H9 (cell line): ENCODE results near the gene CADM4. TPM values are rescaled to one million over a fixed set of nuclear protein-coding genes. Genes with fewer than 3 reads are reported as not detected.

Experiments used
- DNase-seq: peaks from one replicate; pipeline ENCODE4 v3.0.0-alpha.2; 2017
- H2AFZ ChIP-seq: one replicate; pipeline ENCODE4 v1.6.1; 2013; ENCODE audit warnings: mild to moderate bottlenecking, low read length, control low read depth, moderate library complexity
- H2AK5ac ChIP-seq: 2 replicates; pipeline ENCODE4 v1.6.1; 2013; ENCODE audit warnings: low read length, control low read depth, mixed read lengths; ENCODE audit not compliant: insufficient read length
- H2BK120ac ChIP-seq: one replicate; pipeline ENCODE4 v1.6.1; 2013; ENCODE audit warnings: low read depth, mild to moderate bottlenecking, low read length, control low read depth, inconsistent platforms; ENCODE audit not compliant: poor library complexity, severe bottlenecking
- H2BK12ac ChIP-seq: 2 replicates; pipeline ENCODE4 v1.6.1; 2013; ENCODE audit warnings: low read length, control low read depth, mixed read lengths, low read depth; ENCODE audit not compliant: insufficient read length
- H2BK15ac ChIP-seq: 2 replicates; pipeline ENCODE4 v1.6.1; 2013; ENCODE audit warnings: low read depth, low read length, control low read depth
- H2BK20ac ChIP-seq: one replicate; pipeline ENCODE4 v1.6.1; 2013; ENCODE audit warnings: low read depth, mild to moderate bottlenecking, low read length, control low read depth, inconsistent platforms; ENCODE audit not compliant: poor library complexity, severe bottlenecking
- H2BK5ac ChIP-seq: 2 replicates; pipeline ENCODE4 v1.6.1; 2013; ENCODE audit warnings: low read length, control low read depth, mixed read lengths; ENCODE audit not compliant: insufficient read length
- H3K14ac ChIP-seq: 2 replicates; pipeline ENCODE4 v1.6.1; 2013; ENCODE audit warnings: low read length, control low read depth; ENCODE audit not compliant: insufficient read depth
- H3K18ac ChIP-seq: 2 replicates; pipeline ENCODE4 v1.6.1; 2013; ENCODE audit warnings: low read depth, mild to moderate bottlenecking, mixed read lengths, low read length, control low read depth; ENCODE audit not compliant: insufficient read length
- H3K23ac ChIP-seq: 2 replicates; pipeline ENCODE4 v1.6.1; 2013; ENCODE audit warnings: low read length, control low read depth, mixed read lengths, low read depth; ENCODE audit not compliant: insufficient read length
- H3K23me2 ChIP-seq: 2 replicates; pipeline ENCODE4 v1.6.1; 2013; ENCODE audit warnings: low read depth, mild to moderate bottlenecking, mixed read lengths, low read length, control low read depth; ENCODE audit not compliant: insufficient read length, poor library complexity, severe bottlenecking
- H3K27ac ChIP-seq: 2 replicates; pipeline ENCODE4 v1.5.1; 2013; ENCODE audit warnings: low read length, control low read depth, mixed read lengths, low read depth; ENCODE audit not compliant: insufficient read length
- H3K27me3 ChIP-seq: 2 replicates; pipeline ENCODE4 v1.6.1; 2013; ENCODE audit warnings: low read length, control low read depth, inconsistent platforms; ENCODE audit not compliant: insufficient read depth
- H3K4ac ChIP-seq: 2 replicates; pipeline ENCODE4 v1.6.1; 2013; ENCODE audit warnings: low read depth, mild to moderate bottlenecking, control low read depth, inconsistent platforms, low read length, moderate library complexity
- H3K4me1 ChIP-seq: 2 replicates; pipeline ENCODE4 v1.6.1; 2013; ENCODE audit warnings: low read length, control low read depth, inconsistent platforms; ENCODE audit not compliant: insufficient read depth
- H3K4me2 ChIP-seq: 2 replicates; pipeline ENCODE4 v1.6.1; 2013; ENCODE audit warnings: low read length, control low read depth, mixed read lengths; ENCODE audit not compliant: insufficient read length, insufficient read depth
- H3K56ac ChIP-seq: 2 replicates; pipeline ENCODE4 v1.6.1; 2013; ENCODE audit warnings: low read depth, mild to moderate bottlenecking, mixed read lengths, low read length, control low read depth; ENCODE audit not compliant: insufficient read length
- H3K79me1 ChIP-seq: 2 replicates; pipeline ENCODE4 v1.6.1; 2013; ENCODE audit warnings: low read depth, mild to moderate bottlenecking, moderate library complexity, low read length, control low read depth, inconsistent platforms; ENCODE audit not compliant: insufficient read depth, poor library complexity, severe bottlenecking
- H3K79me2 ChIP-seq: 2 replicates; pipeline ENCODE4 v1.6.1; 2013; ENCODE audit warnings: low read length, control low read depth, inconsistent platforms; ENCODE audit not compliant: insufficient read depth
- H3K9ac ChIP-seq: 2 replicates; pipeline ENCODE4 v1.6.1; 2013; ENCODE audit warnings: low read length, control low read depth, mixed read lengths; ENCODE audit not compliant: insufficient read length; ENCODE audit errors: extremely low read depth
- H3K9me3 ChIP-seq: one replicate; pipeline ENCODE4 v1.6.1; 2013; ENCODE audit warnings: low read depth, low read length, inconsistent platforms; ENCODE audit not compliant: control insufficient read depth
- H3T11ph ChIP-seq: one replicate; pipeline ENCODE4 v1.6.1; 2013; ENCODE audit warnings: mild to moderate bottlenecking, low read length, control low read depth, inconsistent platforms
- H4K20me1 ChIP-seq: one replicate; pipeline ENCODE4 v1.6.1; 2013; ENCODE audit not compliant: control insufficient read depth, insufficient read length, insufficient read depth
- H4K5ac ChIP-seq: 2 replicates; pipeline ENCODE4 v1.6.1; 2013; ENCODE audit warnings: low read depth, mild to moderate bottlenecking, mixed read lengths, low read length, control low read depth; ENCODE audit not compliant: insufficient read length
- H4K8ac ChIP-seq: replicated peaks from 2 replicates; pipeline ENCODE4 v1.6.1; 2013; ENCODE audit warnings: low read length, control low read depth, mixed read lengths, low read depth; ENCODE audit not compliant: insufficient read length
- H4K91ac ChIP-seq: 2 replicates; pipeline ENCODE4 v1.6.1; 2013; ENCODE audit warnings: low read depth, mild to moderate bottlenecking, moderate library complexity, mixed read lengths, low read length, control low read depth; ENCODE audit not compliant: insufficient read length
- H3K27ac Mint-ChIP-seq, 3 experiments: 2 replicates in 2 of 3; 3 replicates in 1 of 3; pipeline ENCODE4 v1.8.0; 2020 to 2021; ENCODE audit warnings: mixed read lengths in 3 of 3, mild to moderate bottlenecking in 1 of 3, moderate library complexity in 1 of 3
- H3K27me3 Mint-ChIP-seq: 2 replicates; pipeline ENCODE4 v1.8.0; 2021; ENCODE audit warnings: low read depth, mild to moderate bottlenecking, moderate library complexity, mixed read lengths
- H3K36me3 Mint-ChIP-seq, 3 experiments: 2 replicates in 2 of 3; 3 replicates in 1 of 3; pipeline ENCODE4 v1.8.0; 2020 to 2021; ENCODE audit warnings: low read depth in 3 of 3, mixed read lengths in 3 of 3; ENCODE audit not compliant: insufficient read depth in 1 of 3
- H3K4me1 Mint-ChIP-seq, 2 experiments: 2 replicates each; pipeline ENCODE4 v1.8.0; 2020; ENCODE audit warnings: mixed read lengths in 2 of 2
- H3K4me3 Mint-ChIP-seq, 2 experiments: 2 replicates in 1 of 2; 3 replicates in 1 of 2; pipeline ENCODE4 v1.8.0; 2020 to 2021; ENCODE audit warnings: mild to moderate bottlenecking in 2 of 2, mixed read lengths in 2 of 2, moderate library complexity in 1 of 2
- H3K9me3 Mint-ChIP-seq, 2 experiments: 2 replicates in 1 of 2; 3 replicates in 1 of 2; pipeline ENCODE4 v1.8.0; 2020; ENCODE audit warnings: mild to moderate bottlenecking in 2 of 2, mixed read lengths in 2 of 2, moderate library complexity in 1 of 2
- CTCF ChIP-seq: fragments of 200-600 bp; sonication (generic); conservative IDR thresholded peaks from 3 replicates; pipeline ENCODE4 v1.8.0; 2021; ENCODE audit warnings: antibody characterized with exemption, mild to moderate bottlenecking
- WGBS: extraction: QIAGEN DNeasy Blood & Tissue Kit; methylation state at CpG from one replicate; pipeline ENCODE4 v1.1.7; 2013; ENCODE audit warnings: missing lambda C conversion rate, low lambda C conversion rate, mixed read lengths; ENCODE audit not compliant: insufficient read length; ENCODE audit errors: extremely low coverage; 5-methylcytosine and 5-hydroxymethylcytosine counted together
- total RNA-seq: library from RNA; stranded (reverse); gene quantifications from 2 replicates; pipeline ENCODE4 v1.2.1, GENCODE V29; 2021

The CADM4 gene
- total RNA-seq, 1 experiment from 2014 or later, result 10.2 TPM

GRCh38 chr19:43662487-43662886 lies 22.8 kb upstream of the CADM4 start:
- H2AK5ac ChIP-seq, result no peak overlapping the region
- WGBS, result no CpG with 5 or more reads among the region's 6 CpGs
- no peak overlapping the region for H3K4me2 ChIP-seq
- H4K8ac ChIP-seq, result no peak overlapping the region
- no peak overlapping the region for H3T11ph ChIP-seq
- H3K4ac ChIP-seq, result no peak overlapping the region
- H2BK12ac ChIP-seq, result no peak overlapping the region
- H3K9me3 ChIP-seq, result no peaks in the 10 kb centered on the region
- no peak overlapping the region for H2BK15ac ChIP-seq
- no peak overlapping the region for H3K23ac ChIP-seq
- no peak overlapping the region for H2BK5ac ChIP-seq
- H3K27me3 ChIP-seq, result no peaks in the 10 kb centered on the region
- H3K27ac ChIP-seq, result no peak overlapping the region
- no peak overlapping the region for H3K18ac ChIP-seq
- H4K5ac ChIP-seq, result no peak overlapping the region
- H4K91ac ChIP-seq, result no peak overlapping the region
- H3K4me1 ChIP-seq, result no peaks in the 10 kb centered on the region
- H3K9ac ChIP-seq, result no peak overlapping the region
- no peaks in the 10 kb centered on the region for H4K20me1 ChIP-seq
- no peak overlapping the region for H3K27ac Mint-ChIP-seq
- H3K23me2 ChIP-seq, result peaks cover 3% of the 10 kb centered on the region
- peak; percentile 65 for TF ChIP-seq CTCF
- H3K79me2 ChIP-seq, result no peaks in the 10 kb centered on the region
- no peaks in the 10 kb centered on the region for H3K9me3 Mint-ChIP-seq
- no peak overlapping the region for H3K14ac ChIP-seq
- no peak overlapping the region for H3K56ac ChIP-seq
- no peak overlapping the region; a peak in 1 of 5 replicates for H3K4me3 Mint-ChIP-seq
- peak; percentile 34 for DNase-seq
- peaks cover 6% of the 10 kb centered on the region for H3K27me3 Mint-ChIP-seq
- no peak overlapping the region for H2AFZ ChIP-seq
- no peaks in the 10 kb centered on the region for H3K79me1 ChIP-seq
- H3K4me1 Mint-ChIP-seq, result peaks cover 6% of the 10 kb centered on the region in 2 experiments
- no peak overlapping the region for H2BK120ac ChIP-seq
- H3K36me3 Mint-ChIP-seq, result peaks cover 43 to 61% (median 43%) of the 10 kb centered on the region in 3 experiments
- no peak overlapping the region for H2BK20ac ChIP-seq
